H54 (cell line): ENCODE data around the gene DSCAM.

ENCODE experiments used
- DNase-seq: peaks from one replicate; pipeline ENCODE4 v3.0.0; 2011; ENCODE audit warnings: low spot score, mixed read lengths; ENCODE audit not compliant: insufficient read length
- FAIRE-seq: peaks from 3 replicates; lab custom pipeline; 2011; peaks lifted over from hg19 to GRCh38; lab: Jason Lieb, UNC
- POLR2A ChIP-seq: IDR thresholded peaks from 2 replicates; pipeline ENCODE4 v1.6.1; 2011; ENCODE audit warnings: low read depth, mild to moderate bottlenecking, low read length

DSCAM gene

DNA sequence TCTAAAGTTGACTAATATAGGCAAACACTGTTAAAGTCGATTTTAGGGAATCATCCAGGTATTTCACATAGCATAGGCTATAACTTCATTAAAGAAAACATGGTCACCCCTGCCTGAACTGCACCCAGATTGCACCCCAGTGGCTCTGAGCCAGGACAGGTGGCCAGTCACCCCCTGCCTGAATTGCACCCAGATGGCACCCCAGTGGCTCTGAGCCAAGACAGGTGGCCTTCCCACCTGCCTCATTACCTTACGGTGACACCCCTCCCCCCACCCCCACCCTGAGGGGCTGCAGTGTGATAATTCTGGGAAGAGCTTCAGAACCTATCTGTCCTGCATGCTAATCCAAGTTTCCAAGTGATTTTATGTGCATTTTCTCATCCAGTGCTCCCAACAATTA is 78.9 kb downstream of the DSCAM start:
- no peak for TF ChIP-seq POLR2A
- FAIRE-seq (no peak), DNase-seq (no peak)

DNA sequence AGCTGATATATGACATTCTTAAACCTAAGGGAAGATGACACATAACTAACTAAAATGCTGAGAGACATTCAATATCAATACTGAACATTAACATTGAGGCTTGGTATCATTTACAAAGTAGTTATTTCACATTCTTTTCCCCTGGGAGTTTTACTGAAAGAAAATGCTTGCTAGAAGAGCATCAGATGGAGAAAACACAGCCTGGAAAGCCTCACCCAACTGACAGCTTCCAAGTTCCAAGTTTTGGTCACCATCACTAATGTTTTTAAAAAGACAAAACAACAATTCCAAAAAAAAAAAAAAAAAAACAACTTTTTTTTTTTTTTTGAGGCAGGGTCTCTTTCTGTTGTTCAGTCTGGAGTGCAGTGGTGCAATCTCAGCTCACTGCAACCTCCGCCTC is 80.6 kb downstream of the DSCAM start:
- TF ChIP-seq POLR2A, result no peak
- DNase-seq (no peak), FAIRE-seq (no peak)

DNA sequence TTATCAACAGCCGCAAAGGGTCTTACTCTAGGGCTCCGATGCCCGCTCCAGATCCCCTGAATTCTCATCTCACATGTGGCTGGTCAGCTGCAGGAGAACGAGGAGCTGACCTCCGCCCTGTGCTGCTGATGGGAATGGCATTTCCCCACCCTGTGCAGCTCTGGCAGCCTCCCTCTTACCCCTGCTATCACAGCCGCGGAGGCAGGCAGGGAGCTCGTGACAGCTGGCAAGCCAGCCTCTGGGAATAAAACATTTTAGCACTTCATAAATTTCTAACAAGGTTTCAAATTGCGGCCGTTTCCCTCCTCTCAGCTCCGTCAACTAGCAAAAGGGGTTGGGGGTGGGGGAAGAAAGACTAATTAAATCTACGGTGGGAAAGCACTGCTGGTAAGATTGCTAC is 81.1 kb downstream of the DSCAM start:
- no peak for DNase-seq
- TF ChIP-seq POLR2A, result no peak
- no peak for FAIRE-seq

DNA sequence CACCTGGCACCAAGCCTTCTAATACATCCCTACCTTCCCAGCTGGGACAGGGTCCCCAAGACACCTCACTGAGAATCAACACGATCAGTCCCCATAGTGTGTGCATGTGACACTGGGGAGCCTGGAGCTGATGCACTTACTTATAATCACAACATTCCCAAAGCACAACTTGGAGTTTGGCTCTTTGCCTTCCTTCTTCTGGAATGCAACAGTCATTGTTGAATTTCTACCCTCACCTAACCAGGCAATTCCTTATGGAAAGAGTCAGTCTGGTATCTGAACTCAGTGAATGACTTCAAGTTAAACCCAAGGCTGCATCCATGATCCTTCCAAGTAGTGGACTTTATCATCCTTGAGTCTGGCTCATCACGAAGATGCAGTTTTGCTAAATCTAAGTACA is 86.1 kb downstream of the DSCAM start:
- no peak for TF ChIP-seq POLR2A
- no peak for FAIRE-seq
- DNase-seq, result no peak

DNA sequence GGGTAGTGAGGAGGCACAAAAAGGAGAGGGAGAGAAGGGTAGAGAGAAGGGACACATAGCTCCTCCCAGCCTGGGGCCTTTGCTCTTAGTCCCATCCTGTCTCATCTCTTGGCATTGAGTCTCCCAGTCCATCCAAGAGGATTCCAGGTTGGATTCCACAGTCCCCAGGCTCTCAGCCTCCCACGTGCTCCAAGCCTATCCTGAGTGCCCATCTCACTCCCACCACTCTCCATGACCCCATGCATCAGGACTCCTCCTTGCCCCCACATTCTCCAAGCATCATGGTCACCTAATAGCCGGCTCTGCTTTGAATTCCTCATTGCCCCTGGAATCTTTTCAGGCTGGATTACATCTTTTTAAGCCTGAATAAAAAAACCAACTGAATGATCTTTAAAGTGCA is 87.9 kb downstream of the DSCAM start:
- FAIRE-seq (no peak), DNase-seq (no peak)
- no peak for TF ChIP-seq POLR2A

DNA sequence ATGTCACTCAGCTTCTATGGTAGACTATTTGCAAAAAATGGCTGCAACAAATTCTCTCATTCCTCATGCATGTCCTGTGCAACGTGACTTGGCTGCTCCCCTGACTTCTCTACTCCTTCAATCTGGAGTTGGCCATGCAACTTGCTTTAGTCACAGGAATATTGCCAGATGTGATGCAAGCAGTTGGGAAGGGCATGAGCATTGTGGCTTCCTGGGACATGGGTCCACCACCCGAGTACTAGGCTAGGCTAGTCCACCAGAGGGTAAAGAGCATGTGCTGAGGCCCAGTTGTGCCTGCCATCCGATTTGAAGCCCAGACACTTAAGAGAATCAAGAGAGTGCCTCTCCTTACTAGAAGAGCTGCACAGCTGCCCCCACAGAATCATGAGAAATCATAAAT is 89.6 kb downstream of the DSCAM start:
- no peak for FAIRE-seq
- DNase-seq, result no peak
- TF ChIP-seq POLR2A, result no peak

DNA sequence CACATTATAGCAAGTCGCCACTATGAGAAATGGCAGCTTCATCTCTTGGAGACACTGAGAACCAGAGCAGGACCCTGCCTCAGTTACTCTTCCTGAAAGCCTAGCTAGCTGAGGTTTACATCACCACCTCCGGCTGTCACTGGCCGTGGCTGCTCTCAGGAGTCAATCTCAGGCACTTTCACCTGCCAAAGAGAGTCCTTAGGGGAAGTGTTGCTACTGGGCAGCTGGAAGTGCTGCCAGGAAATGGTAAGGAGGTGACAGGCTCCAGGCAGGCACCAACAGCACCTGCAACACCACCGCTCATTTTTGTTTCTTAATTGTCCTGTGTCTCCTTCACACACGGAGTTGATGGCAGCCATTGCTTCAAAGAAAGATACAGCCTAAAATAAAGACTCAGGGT is 92.5 kb downstream of the DSCAM start:
- TF ChIP-seq POLR2A, result no peak
- no peak for DNase-seq
- no peak for FAIRE-seq

DNA sequence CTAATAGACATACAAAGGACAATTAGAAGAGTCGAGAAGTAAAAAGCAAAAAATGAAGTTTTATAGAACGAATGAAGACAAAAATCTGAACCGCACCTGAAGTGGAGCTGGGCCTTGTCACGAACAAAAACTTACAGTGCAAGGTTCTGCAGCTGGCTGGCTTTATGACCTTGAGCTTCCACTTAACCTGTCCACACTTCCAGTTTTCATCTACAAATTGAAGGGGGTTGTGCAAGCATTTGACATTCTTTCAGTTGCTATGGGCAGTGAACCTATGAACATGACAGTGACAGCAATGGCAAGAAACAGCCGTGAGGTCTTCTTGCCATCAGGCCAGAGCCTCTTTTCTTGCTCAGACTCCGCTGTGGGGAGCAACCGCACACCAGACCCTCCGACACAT is 93.2 kb downstream of the DSCAM start:
- FAIRE-seq (no peak), DNase-seq (no peak)
- no peak for TF ChIP-seq POLR2A

DNA sequence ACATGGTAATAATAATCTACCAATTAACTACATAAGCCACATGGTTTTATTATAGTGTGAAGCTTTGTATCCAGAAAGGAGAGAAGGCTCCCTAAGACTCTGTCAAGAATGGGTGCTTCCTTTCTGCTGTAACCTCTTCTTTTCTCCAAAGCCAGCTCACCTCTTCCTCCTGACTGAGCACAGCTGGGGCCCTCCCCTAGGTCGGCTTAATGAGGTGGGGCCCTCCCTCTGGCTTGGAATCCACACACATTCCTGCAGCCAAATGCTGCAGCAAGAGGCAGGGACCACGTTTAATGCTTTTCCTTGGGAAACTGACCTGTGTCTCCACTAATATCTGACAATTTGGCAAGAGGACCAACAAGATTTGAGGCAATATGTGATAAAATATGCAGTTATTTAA is 94.8 kb downstream of the DSCAM start:
- FAIRE-seq, result no peak
- no peak for DNase-seq

DNA sequence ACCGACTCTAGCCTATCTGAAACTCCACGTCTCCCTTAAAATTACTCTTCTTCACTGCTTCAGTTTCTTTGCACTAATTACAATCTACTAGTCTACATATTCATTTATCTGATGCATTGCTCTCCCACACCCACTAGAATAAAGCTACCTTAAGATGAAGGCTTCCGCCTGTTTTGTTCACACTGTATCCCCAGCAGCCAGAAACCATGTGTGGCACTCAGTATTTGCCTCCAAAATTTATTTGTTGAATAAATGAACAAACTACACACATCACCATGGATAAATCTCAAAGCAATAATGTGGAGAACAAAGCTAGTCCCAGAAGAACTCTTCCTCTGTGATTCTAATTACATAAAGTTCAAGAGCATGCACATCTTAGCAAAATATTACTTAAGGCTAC is 95.7 kb downstream of the DSCAM start:
- no peak for FAIRE-seq
- TF ChIP-seq POLR2A, result no peak
- no peak for DNase-seq

More for the DNA sequence above, 94.8 kb downstream of the DSCAM start:
- no peak for TF ChIP-seq POLR2A

DNA sequence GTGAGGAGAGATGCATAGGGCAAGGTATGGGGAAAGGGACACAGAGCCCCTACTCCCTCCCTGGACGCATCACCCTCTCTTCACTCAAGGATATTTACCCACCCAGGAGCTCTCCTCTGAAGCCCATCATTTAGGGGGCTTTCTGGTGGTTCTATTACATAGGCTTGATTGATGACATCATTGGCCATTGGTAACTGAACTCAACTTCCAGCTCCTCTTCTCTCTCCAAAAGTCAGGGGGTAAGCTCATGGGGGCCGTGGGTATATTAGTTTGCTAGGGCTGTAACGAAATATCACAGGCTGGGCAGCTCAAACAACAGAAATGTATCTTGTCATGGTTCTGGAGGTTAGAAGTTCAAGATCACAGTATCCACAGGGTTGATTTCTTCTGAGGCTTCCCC is 110.8 kb downstream of the DSCAM start:
- TF ChIP-seq POLR2A, result no peak
- DNase-seq (no peak), FAIRE-seq (no peak)

DNA sequence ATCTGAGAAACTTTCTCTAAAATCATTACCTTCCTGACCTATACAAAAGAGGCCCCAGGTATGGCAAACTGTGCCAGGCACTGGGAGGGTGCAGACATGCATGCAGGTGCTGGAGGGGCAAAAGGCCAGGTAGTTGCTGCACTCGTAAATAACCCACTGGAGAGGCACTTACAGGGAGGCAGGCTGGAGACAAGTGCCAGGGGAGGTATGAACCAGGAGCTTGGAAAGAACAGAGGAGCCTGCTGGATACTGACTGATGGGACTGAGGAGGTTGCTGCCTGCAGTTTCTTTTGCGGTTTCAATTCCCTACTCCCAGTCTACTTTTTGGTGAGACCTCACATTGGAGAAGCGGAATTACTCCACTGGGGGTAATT is 113.9 kb downstream of the DSCAM start:
- FAIRE-seq (no peak), DNase-seq (no peak)
- TF ChIP-seq POLR2A, result no peak

DNA sequence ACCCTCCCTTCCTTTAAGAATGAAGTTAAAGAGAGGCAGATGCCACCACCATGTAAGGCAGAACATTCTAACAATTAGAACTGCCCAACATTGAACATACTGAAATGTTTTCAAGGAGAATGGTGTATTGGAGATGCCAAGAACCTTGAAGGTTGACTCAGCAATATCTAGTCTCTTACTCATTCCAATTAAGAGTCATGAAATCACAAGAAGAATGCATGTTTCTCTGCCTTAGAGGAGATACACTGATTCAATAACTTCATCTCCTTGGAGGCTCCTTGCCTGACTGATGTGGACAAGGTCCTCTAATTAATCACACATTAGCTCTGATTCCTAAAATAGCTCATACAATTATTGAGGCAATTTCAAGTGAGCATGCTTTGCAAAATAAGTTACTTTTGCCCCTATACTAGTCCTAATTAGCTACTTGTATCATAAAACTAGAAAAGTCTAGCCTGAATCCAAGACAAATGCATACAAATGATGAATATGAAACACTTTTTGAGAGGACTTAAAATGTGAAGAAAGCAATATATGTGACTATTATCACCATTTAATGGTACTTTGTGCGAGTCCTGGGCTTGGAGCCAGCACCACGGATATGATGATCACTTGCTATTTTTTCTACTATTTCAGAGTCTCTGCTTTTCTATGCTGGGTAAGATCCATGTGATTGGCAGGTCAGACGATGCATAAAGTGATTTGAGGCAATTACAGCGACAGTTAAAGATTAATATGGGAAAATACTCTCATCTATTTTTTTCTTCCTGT is 114.5 kb downstream of the DSCAM start:
- DNase-seq (no peak), FAIRE-seq (no peak)

DNA sequence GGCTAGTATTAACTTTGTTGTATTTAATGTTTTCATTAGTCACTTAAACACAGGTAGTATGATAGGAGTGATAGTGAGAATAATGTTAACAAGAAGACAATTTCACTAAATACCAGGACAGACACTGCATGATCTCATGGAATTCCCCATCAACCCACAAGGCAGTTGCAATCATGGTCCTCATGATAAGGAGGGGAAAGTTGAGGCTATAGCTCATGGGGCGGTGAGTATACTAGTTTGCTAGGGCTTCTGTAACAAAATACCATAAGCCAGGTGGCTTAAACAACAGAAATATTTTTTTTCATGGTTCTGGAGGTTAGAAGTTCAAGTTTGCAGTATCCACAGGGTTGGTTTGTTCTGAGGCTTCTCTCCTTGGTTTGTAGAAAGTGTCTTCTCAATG is 115.8 kb downstream of the DSCAM start:
- no peak for TF ChIP-seq POLR2A
- no peak for DNase-seq
- FAIRE-seq, result no peak

More for the DNA sequence above, 114.5 kb downstream of the DSCAM start:
- TF ChIP-seq POLR2A, result no peak

DNA sequence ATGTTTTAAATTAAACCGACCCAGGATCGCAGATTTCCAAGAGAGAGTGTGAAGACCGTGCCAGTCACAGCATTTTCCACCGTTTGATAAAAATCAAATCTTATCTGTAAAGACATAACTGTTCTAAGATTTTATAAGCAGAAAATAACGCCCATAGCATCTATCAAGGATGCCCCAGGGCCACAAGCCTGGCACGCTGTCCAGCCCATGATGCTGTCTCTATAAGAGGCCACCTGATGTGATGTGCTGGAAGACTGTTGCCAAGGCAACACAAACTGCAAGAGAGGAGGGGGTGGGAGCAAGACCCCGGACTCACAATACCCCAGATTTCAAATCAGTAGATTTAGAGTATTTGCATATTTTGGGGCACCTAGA is 116.5 kb downstream of the DSCAM start:
- no peak for DNase-seq
- TF ChIP-seq POLR2A, result no peak

DNA sequence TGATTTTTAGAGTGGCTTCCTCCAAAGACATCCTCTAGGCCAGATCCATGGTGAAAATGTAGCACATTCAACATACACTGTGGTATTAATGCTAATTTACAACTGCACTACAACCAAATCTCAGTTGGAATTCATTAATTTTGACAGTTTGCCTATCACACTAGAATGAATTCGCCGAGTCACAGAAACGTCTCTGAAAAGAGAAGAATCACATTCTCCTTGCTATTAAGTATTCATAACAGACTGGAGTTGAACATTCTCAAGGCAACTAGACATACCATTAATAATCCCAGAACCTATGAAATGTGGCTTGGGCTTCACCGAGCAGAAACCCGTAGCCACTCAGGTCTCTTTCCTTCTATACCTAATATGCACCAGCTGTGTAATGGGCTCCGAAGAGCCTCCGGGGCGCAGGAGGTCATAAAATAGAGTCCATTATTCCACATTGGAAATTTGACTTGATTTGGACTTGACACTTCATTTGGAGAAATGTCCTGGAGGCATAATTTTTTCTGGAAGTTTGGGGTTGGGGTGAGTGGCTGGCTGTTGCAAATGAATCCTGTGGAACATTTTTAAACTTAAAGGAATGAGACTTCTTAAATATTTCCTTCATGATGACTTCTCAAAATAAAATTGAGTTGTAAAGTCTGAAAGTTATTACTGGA is 117.1 kb downstream of the DSCAM start:
- FAIRE-seq, result no peak
- TF ChIP-seq POLR2A, result no peak
- DNase-seq, result no peak

More for the DNA sequence above, 116.5 kb downstream of the DSCAM start:
- no peak for FAIRE-seq
